HCT116 (cell line): ENCODE data around the gene PDE7B. TPM values are rescaled to one million over a fixed set of nuclear protein-coding genes. Genes with fewer than 3 reads are reported as not detected.
A peak's percentile ranks its signal among the peaks of the same experiment; 100 is the strongest.
"Not testable (repeated sequence)": the region's sequence is repeated elsewhere in the genome, so short reads cannot be mapped to it uniquely, and the experiment has no call there.

ENCODE experiments used
- ATAC-seq: fragments of 200-7000 bp; cut with Tn5 transposase; 2 replicates; pipeline ENCODE4 v1.9.1; 2020; ENCODE audit warnings: mild to moderate bottlenecking, moderate library complexity
- BruUV-seq: library from RNA; stranded (reverse); fragments of 400-500 nt; replicated peaks from 2 replicates; lab custom pipeline; 2021; lab: Mats Ljungman, UMichigan
- CTCF ChIA-PET: fragments of 300-600 bp; sonication (Branson Sonifier 250); formaldehyde crosslinking; loops from one replicate; lab custom pipeline; 2021; ENCODE audit warnings: antibody characterized with exemption; lab: Charles Lee
- POLR2A ChIA-PET: fragments of 300-600, 350-600 bp; sonication (Branson Sonifier 250); formaldehyde crosslinking; loops from one replicate; lab custom pipeline; 2021; ENCODE audit warnings: antibody characterized with exemption; lab: Charles Lee
- RAD21 ChIA-PET, 2 experiments: fragments of 300-600 bp; sonication (Branson Sonifier 250); formaldehyde crosslinking; loops; one replicate each; lab custom pipeline; 2023; ENCODE audit warnings: low total read pairs in 2 of 2; ENCODE audit not compliant: uncharacterized antibody in 2 of 2, unreplicated experiment in 2 of 2, low non-redundant PET in 1 of 2; lab: Charles Lee
- DNase-seq: peaks from one replicate; pipeline ENCODE4 v3.0.0-alpha.2; 2010; ENCODE audit warnings: low read depth, low spot score
- H2AFZ ChIP-seq: fragments of 200-600 bp; shearing (Covaris generic), sonication (generic); 2 replicates; pipeline ENCODE4 v1.6.1; 2017; ENCODE audit warnings: low read depth, mixed run types, mixed read lengths, antibody characterized with exemption, low read length; ENCODE audit not compliant: poor library complexity, severe bottlenecking
- H3K27ac ChIP-seq: 2 replicates; pipeline ENCODE4 v1.5.1; 2012; ENCODE audit warnings: low read depth, low read length
- H3K27me3 ChIP-seq: fragments of 200-600 bp; sonication (generic); 2 replicates; pipeline ENCODE4 v1.6.1; 2016; ENCODE audit warnings: mixed run types, low read length, mixed read lengths; ENCODE audit not compliant: insufficient read depth
- H3K36me3 ChIP-seq, 2 experiments: fragments of 200-500 bp in 1 of 2; fragments of 200-600 bp in 1 of 2; sonication (Bioruptor generic) in 1 of 2; sonication (generic) in 1 of 2; 2 replicates each; pipeline versions ENCODE4 v1.5.1 to v1.6.1; 2014 to 2016; ENCODE audit warnings: low read length in 2 of 2, inconsistent platforms in 1 of 2, mixed read lengths in 1 of 2, mixed run types in 1 of 2; ENCODE audit not compliant: insufficient read depth in 2 of 2, control insufficient read depth in 1 of 2
- H3K4me1 ChIP-seq, 2 experiments: fragments of 200-600 bp in 1 of 2; sonication (generic) in 1 of 2; 2 replicates each; pipeline versions ENCODE4 v1.5.1 to v1.6.1; 2012 to 2017; ENCODE audit warnings: low read length in 2 of 2, inconsistent platforms in 1 of 2, mild to moderate bottlenecking in 1 of 2, mixed read lengths in 1 of 2, mixed run types in 1 of 2, moderate library complexity in 1 of 2; ENCODE audit not compliant: insufficient read depth in 2 of 2, control insufficient read depth in 1 of 2
- H3K4me2 ChIP-seq: fragments of 200-600 bp; sonication (generic); 2 replicates; pipeline ENCODE4 v1.6.1; 2017; ENCODE audit warnings: mixed run types, low read length, mixed read lengths
- H3K4me3 ChIP-seq, 2 experiments: fragments of 200-600 bp in 1 of 2; sonication (generic) in 1 of 2; replicated peaks in 1 of 2; 2 replicates each; pipeline ENCODE4 v1.5.1; 2011 to 2016; ENCODE audit warnings: low read length in 2 of 2, control low read depth in 1 of 2, low read depth in 1 of 2, mild to moderate bottlenecking in 1 of 2, mixed read lengths in 1 of 2, mixed run types in 1 of 2
- H3K79me2 ChIP-seq: fragments of 200-600 bp; sonication (generic); 2 replicates; pipeline ENCODE4 v1.6.1; 2017; ENCODE audit warnings: mild to moderate bottlenecking, mixed run types, low read length, moderate library complexity, mixed read lengths; ENCODE audit not compliant: insufficient read depth
- H3K9ac ChIP-seq: fragments of 200-600 bp; sonication (generic); 2 replicates; pipeline ENCODE4 v1.6.1; 2016; ENCODE audit warnings: low read length, mixed read lengths
- H3K9me2 ChIP-seq: fragments of 200-600 bp; sonication (generic), shearing (Covaris generic); 2 replicates; pipeline ENCODE4 v1.6.1; 2017; ENCODE audit warnings: mixed run types, mild to moderate bottlenecking, moderate library complexity; ENCODE audit not compliant: insufficient read depth
- H3K9me3 ChIP-seq, 2 experiments: fragments of 200-500 bp in 1 of 2; fragments of 200-600 bp in 1 of 2; sonication (Bioruptor generic) in 1 of 2; sonication (generic) in 1 of 2; 2 replicates each; pipeline ENCODE4 v1.6.1; 2014 to 2017; ENCODE audit warnings: low read length in 2 of 2, mixed read lengths in 2 of 2, inconsistent platforms in 1 of 2, low read depth in 1 of 2, mild to moderate bottlenecking in 1 of 2, mixed run types in 1 of 2, moderate library complexity in 1 of 2; ENCODE audit not compliant: control insufficient read depth in 1 of 2, insufficient read depth in 1 of 2
- H4K20me1 ChIP-seq: fragments of 200-600 bp; sonication (generic), shearing (Covaris generic); 2 replicates; pipeline ENCODE4 v1.6.1; 2017; ENCODE audit warnings: mixed run types, mild to moderate bottlenecking, moderate library complexity; ENCODE audit not compliant: insufficient read depth
- ELF1 ChIP-seq: IDR thresholded peaks from 2 replicates; pipeline ENCODE4 v1.6.1; 2012; ENCODE audit warnings: low read depth, borderline replicate concordance
- EZH2 ChIP-seq: fragments of 200-600 bp; sonication (generic); IDR thresholded peaks from 2 replicates; pipeline ENCODE4 v1.6.1; 2017; ENCODE audit warnings: antibody characterized with exemption, mixed run types
- JUND ChIP-seq: IDR thresholded peaks from 2 replicates; pipeline ENCODE4 v1.6.1; 2012
- SIN3A ChIP-seq: IDR thresholded peaks from 2 replicates; pipeline ENCODE4 v1.6.1; 2012; ENCODE audit warnings: low read depth
- SP1 ChIP-seq: IDR thresholded peaks from 2 replicates; pipeline ENCODE4 v1.6.1; 2012; ENCODE audit warnings: low read depth
- ZFX ChIP-seq: fragments of 450-650 bp; IDR thresholded peaks from 2 replicates; pipeline ENCODE4 v1.6.1; 2017
- intact Hi-C: fragments of 100-400 bp; cut with micrococcal nuclease; formaldehyde crosslinking; loops from 2 replicates; pipeline ENCODE4 v1.10.0; 2022
- total RNA-seq: library from RNA; stranded (reverse); gene quantifications from one replicate; pipeline ENCODE4 v1.2.1, GENCODE V29; 2021; ENCODE audit not compliant: unreplicated experiment
- TF ChIP-seq, protein P1 (sequence below), 3 experiments: fragments of 200-600 bp in 1 of 3; sonication (generic) in 1 of 3; IDR thresholded peaks in 2 of 3; conservative IDR thresholded peaks in 1 of 3; 2 replicates each; pipeline ENCODE4 v1.5.1; 2012 to 2017; ENCODE audit warnings: low read depth in 2 of 3, low read length in 2 of 3, antibody characterized with exemption in 1 of 3, borderline replicate concordance in 1 of 3, control low read depth in 1 of 3, mild to moderate bottlenecking in 1 of 3, mixed read lengths in 1 of 3, mixed run types in 1 of 3, moderate library complexity in 1 of 3; ENCODE audit not compliant: insufficient read depth in 1 of 3
- TF ChIP-seq, protein P2 (sequence below): IDR thresholded peaks from 2 replicates; pipeline ENCODE4 v1.6.1; 2011; ENCODE audit warnings: mild to moderate bottlenecking, low read length, moderate library complexity; ENCODE audit not compliant: insufficient replicate concordance; ENCODE audit errors: extremely low read depth

Gene PDE7B
- total RNA-seq, 1 experiment from 2014 or later: 0.61 TPM

DNA sequence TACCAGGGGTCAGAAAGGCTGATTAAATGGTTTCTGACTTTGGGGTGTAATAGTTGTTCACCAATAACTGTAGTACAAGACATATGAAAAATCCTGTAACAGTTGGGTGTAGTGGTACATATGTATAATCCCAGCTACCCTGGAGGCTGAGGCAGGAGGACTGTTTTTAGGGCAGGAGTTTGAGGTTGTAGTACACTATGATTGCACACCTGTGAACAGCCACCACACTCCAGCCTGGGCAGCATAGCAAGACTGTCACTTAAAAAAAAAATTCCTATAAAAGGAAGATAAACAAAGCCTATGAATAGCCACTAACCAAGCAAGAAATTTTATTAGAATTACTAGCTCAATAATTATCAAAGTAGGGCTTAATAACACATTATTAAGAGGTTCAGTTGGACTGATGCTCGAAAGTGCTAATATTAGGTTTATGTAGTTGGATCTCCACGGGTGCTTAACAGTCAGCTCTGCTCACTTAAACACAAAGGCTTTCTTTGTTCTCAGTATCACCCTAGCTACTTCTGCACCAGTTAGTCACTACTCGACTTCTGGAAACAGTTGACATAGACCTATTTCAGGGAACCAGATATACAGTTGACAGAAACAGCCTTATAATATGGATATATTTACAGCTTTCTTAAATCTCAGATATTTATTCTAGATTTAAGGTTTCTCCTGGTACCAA, 285.6 kb downstream of the PDE7B start:
- Histone ChIP-seq H3K27me3 (no peaks in the 10 kb centered on the region), H3K4me1 (no peaks in the 10 kb centered on the region), H4K20me1 (no peaks in the 10 kb centered on the region), H3K4me2 (no peak overlapping the region), H2AFZ (peak overlapping the region; percentile 68), H3K4me3 (no peak overlapping the region), H3K9ac (no peak overlapping the region), H3K36me3 (no peaks in the 10 kb centered on the region), H3K9me2 (no peaks in the 10 kb centered on the region), H3K27ac (no peak overlapping the region), H3K79me2 (no peaks in the 10 kb centered on the region), H3K9me3 (no peaks in the 10 kb centered on the region)
- CTCF ChIA-PET: no interaction called here
- POLR2A ChIA-PET: no interaction called here
- TF ChIP-seq ELF1: no peak
- no peak for TF ChIP-seq EZH2
- no peak for TF ChIP-seq ZFX
- intact Hi-C loops: no loop called here
- DNase-seq (peak; percentile 6), ATAC-seq (no peak)
- no TSS peak for BruUV-seq
- RAD21 ChIA-PET: no interaction called here

DNA sequence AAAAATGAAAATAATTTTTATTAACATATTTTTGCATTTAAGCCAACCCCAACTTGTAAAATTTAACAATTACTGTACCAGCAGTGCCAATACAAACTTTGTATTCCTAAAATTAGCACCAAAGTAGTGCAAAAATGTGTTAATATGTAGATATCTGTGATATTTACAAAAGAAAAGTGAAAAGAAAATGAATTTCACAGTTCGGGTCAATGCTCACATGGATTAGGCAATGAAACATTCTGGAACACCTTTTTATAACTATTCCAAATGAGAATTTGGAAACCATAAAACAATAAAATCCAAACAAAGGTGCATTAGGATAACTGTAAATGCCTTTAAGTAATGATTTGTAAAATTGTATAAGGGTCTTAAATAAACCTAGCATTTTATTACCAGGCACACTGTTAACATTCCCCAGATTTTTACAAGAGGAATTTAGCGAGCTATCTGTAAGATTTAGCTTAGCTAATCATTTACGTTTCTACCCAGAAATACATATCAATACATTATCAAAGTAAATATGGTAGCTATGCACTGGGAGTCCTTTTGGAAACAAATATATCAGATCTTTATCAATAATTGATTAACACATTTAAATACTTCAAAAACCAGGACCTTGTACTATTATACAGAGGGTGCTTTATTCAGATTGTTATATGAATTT, 286.4 kb downstream of the PDE7B start:
- Histone ChIP-seq H3K9me3 (no peaks in the 10 kb centered on the region), H3K27ac (no peak overlapping the region), H3K9ac (no peak overlapping the region), H3K9me2 (no peaks in the 10 kb centered on the region), H3K4me2 (no peak overlapping the region), H2AFZ (no peak overlapping the region), H3K27me3 (no peaks in the 10 kb centered on the region), H4K20me1 (no peaks in the 10 kb centered on the region), H3K36me3 (no peaks in the 10 kb centered on the region), H3K4me3 (no peak overlapping the region), H3K79me2 (no peaks in the 10 kb centered on the region), H3K4me1 (no peaks in the 10 kb centered on the region)
- ChIA-PET POLR2A (no interaction called here), CTCF (no interaction called here), RAD21 (no interaction called here)
- BruUV-seq: no TSS peak
- TF ChIP-seq, protein P1, sequence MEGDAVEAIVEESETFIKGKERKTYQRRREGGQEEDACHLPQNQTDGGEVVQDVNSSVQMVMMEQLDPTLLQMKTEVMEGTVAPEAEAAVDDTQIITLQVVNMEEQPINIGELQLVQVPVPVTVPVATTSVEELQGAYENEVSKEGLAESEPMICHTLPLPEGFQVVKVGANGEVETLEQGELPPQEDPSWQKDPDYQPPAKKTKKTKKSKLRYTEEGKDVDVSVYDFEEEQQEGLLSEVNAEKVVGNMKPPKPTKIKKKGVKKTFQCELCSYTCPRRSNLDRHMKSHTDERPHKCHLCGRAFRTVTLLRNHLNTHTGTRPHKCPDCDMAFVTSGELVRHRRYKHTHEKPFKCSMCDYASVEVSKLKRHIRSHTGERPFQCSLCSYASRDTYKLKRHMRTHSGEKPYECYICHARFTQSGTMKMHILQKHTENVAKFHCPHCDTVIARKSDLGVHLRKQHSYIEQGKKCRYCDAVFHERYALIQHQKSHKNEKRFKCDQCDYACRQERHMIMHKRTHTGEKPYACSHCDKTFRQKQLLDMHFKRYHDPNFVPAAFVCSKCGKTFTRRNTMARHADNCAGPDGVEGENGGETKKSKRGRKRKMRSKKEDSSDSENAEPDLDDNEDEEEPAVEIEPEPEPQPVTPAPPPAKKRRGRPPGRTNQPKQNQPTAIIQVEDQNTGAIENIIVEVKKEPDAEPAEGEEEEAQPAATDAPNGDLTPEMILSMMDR (IDR thresholded peaks at IDR 0.05 in 2 of 3, conservative IDR thresholded peaks at IDR 0.05 in 1 of 3; ENCODE audit: borderline replicate concordance in 1 of 3, insufficient read depth in 1 of 3, low read depth in 2 of 3, low read length in 2 of 3): no peak
- no peak for TF ChIP-seq SIN3A
- TF ChIP-seq JUND: no peak
- no peak for TF ChIP-seq SP1
- TF ChIP-seq, protein P2, sequence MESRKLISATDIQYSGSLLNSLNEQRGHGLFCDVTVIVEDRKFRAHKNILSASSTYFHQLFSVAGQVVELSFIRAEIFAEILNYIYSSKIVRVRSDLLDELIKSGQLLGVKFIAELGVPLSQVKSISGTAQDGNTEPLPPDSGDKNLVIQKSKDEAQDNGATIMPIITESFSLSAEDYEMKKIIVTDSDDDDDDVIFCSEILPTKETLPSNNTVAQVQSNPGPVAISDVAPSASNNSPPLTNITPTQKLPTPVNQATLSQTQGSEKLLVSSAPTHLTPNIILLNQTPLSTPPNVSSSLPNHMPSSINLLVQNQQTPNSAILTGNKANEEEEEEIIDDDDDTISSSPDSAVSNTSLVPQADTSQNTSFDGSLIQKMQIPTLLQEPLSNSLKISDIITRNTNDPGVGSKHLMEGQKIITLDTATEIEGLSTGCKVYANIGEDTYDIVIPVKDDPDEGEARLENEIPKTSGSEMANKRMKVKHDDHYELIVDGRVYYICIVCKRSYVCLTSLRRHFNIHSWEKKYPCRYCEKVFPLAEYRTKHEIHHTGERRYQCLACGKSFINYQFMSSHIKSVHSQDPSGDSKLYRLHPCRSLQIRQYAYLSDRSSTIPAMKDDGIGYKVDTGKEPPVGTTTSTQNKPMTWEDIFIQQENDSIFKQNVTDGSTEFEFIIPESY: no peak
- no peak for ATAC-seq
- no peak for DNase-seq
- intact Hi-C loops: no loop called here

DNA sequence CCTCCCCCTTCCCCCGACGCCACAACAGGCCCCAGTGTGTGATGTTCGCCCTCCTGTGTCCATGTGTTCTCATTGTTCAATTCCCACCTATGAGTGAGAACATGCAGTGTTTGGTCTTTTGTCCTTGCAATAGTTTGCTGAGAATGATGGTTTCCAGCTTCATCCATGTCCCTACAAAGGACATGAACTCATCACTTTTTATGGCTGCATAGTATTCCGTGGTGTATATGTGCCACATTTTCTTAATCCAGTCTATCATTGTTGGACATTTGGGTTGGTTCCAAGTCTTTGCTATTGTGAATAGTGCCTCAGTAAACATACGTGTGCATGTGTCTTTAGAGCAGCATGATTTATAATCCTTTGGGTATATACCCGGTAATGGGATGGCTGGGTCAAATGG, 287.6 kb downstream of the PDE7B start:
- CTCF ChIA-PET, intact Hi-C loops, H3K79me2 ChIP-seq, ATAC-seq, H2AFZ ChIP-seq, POLR2A ChIA-PET, RAD21 ChIA-PET, H4K20me1 ChIP-seq, H3K9me2 ChIP-seq, H3K27me3 ChIP-seq, H3K4me3 ChIP-seq, DNase-seq, H3K4me2 ChIP-seq, H3K9ac ChIP-seq, H3K27ac ChIP-seq, H3K4me1 ChIP-seq, H3K36me3 ChIP-seq, BruUV-seq, H3K9me3 ChIP-seq: not testable (repeated sequence)
